Gastrocnemius medialis (tissue), 4 donors: ENCODE measurements around the gene RHOT1. TPM values are rescaled to one million over a fixed set of nuclear protein-coding genes. Genes with fewer than 3 reads are reported as not detected.
A peak's percentile ranks its signal among the peaks of the same experiment; 100 is the strongest.

Experiments used
- ATAC-seq, 2 donors: fragments of 150-250 bp; one replicate each; pipeline ENCODE4 v1.9.1; 2016
- DNase-seq, 2 donors: peaks; one replicate each; pipeline ENCODE4 v3.0.0-alpha.2; 2019
- H3K27ac ChIP-seq, 4 donors: fragments of 200-600 bp; sonication (generic); 1 replicate in 1 of 4; 2 replicates in 3 of 4; pipeline ENCODE4 v1.5.1; 2016 to 2018; ENCODE audit warnings: mild to moderate bottlenecking in 2 of 4, moderate library complexity in 1 of 4
- H3K27me3 ChIP-seq, 3 donors: fragments of 200-600 bp; sonication (generic) in 2 of 3; 1 replicate in 1 of 3; 2 replicates in 2 of 3; pipeline versions ENCODE4 v1.5.1 to v1.6.0; 2016 to 2019; ENCODE audit warnings: mild to moderate bottlenecking in 1 of 3, moderate library complexity in 1 of 3
- H3K36me3 ChIP-seq, 2 donors: fragments of 200-600 bp; sonication (generic) in 1 of 2; one replicate each; pipeline ENCODE4 v1.5.1; 2017 to 2018
- H3K4me1 ChIP-seq, 2 donors: fragments of 200-600 bp; sonication (generic) in 1 of 2; one replicate each; pipeline ENCODE4 v1.5.1; 2016 to 2017; ENCODE audit warnings: mild to moderate bottlenecking in 2 of 2
- H3K4me3 ChIP-seq, 4 donors: fragments of 200-600 bp; sonication (generic) in 3 of 4; 1 replicate in 1 of 4; 2 replicates in 3 of 4; pipeline ENCODE4 v1.5.1; 2016 to 2019; ENCODE audit warnings: mild to moderate bottlenecking in 2 of 4
- H3K9me3 ChIP-seq, 3 donors: fragments of 200-600 bp; sonication (generic) in 2 of 3; 1 replicate in 1 of 3; 2 replicates in 2 of 3; pipeline ENCODE4 v1.5.1; 2016 to 2019
- POLR2A ChIP-seq, 2 donors: fragments of 450-650 bp; IDR thresholded peaks; one replicate each; pipeline ENCODE4 v1.6.1; 2017; ENCODE audit warnings: antibody characterized with exemption in 2 of 2, mild to moderate bottlenecking in 2 of 2, moderate library complexity in 2 of 2
- in situ Hi-C, 4 donors: fragments of 200-750 bp; cut with MboI; loops; one replicate each; pipeline versions ENCODE4 v1.15.0 to v1.8.0; 2017; ENCODE audit warnings: low sequenced_read_pairs in 4 of 4
- intact Hi-C: fragments of 100-400 bp; cut with DNase I; formaldehyde crosslinking; loops from one replicate; pipeline ENCODE4 v1.15.1; 2023; ENCODE audit warnings: low total_unique reads
- total RNA-seq, 4 donors: library from RNA; depleted of rRNA; stranded (reverse); fragments of >200 nt; gene quantifications; one replicate each; pipeline versions ENCODE4 v1.1.0 to v1.2.3, GENCODE V29; 2016
- TF ChIP-seq, protein P1 (sequence below), 5 experiments: fragments of 450-650 bp in 3 of 5; fragments of 200-600 bp in 2 of 5; sonication (generic) in 2 of 5; IDR thresholded peaks in 4 of 5; conservative IDR thresholded peaks in 1 of 5; 1 replicate in 4 of 5; 2 replicates in 1 of 5; pipeline ENCODE4 v1.5.1; 2016 to 2019; ENCODE audit warnings: antibody characterized with exemption in 5 of 5, mild to moderate bottlenecking in 3 of 5, moderate library complexity in 3 of 5

The RHOT1 gene
- total RNA-seq, 4 donors from 2014 or later = 30.8 to 67.5 (median 36.2) TPM

DNA sequence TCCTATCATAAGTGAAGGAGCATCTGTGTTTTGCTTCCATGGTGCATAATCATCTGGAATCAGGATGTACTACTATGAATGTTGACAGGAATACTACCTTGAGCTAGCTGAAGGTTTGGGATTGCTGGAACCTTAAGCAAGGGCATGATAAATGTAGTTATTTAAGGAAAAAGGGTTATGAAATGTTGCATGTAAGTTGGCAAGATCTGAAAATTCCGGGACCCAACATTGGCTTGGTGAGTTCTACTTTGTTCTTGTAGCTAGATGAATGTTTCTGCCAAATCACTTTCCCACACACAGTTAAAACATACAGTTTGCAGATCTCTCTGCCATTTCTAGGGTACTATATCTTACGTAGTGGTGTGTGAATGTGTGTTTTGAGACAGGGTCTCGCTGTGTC is 13.6 kb downstream of the RHOT1 start:
- in situ Hi-C loops = no loop called here
- intact Hi-C loops = no loop called here

DNA sequence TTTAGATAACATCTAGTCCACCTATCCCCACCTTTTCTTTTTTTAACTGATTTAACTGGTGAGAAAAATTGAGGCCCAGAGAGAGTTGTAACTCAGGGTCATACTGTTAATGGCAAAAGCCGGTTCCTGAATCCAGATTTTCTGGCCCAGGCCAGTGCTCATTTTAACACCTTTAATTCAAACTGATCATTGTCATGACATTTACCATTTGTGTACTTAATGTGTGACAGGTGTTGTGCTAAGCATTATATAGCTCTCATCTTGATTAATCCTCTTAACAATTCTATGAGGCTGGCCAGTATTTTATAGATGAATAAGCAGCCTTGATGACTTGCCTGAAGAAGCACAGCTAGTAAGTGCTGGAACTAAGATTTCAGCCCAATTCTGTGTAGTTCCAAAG is 14.4 kb downstream of the RHOT1 start:
- H3K27me3 ChIP-seq = no peaks in the 10 kb centered on the region
- in situ Hi-C loops (no loop called here), intact Hi-C loops (no loop called here)
- H3K9me3 ChIP-seq = no peaks in the 10 kb centered on the region
- ATAC-seq (no peak), DNase-seq (no peak)
- H3K36me3 ChIP-seq = peaks cover 0 to 28% of the 10 kb centered on the region in 2 donors
- H3K4me1 ChIP-seq = peaks cover 32 to 40% of the 10 kb centered on the region in 2 donors
- no peak overlapping the region for H3K4me3 ChIP-seq
- peak overlapping the region; percentile 61 to 79 (median 72) for H3K27ac ChIP-seq
- TF ChIP-seq, protein P1, sequence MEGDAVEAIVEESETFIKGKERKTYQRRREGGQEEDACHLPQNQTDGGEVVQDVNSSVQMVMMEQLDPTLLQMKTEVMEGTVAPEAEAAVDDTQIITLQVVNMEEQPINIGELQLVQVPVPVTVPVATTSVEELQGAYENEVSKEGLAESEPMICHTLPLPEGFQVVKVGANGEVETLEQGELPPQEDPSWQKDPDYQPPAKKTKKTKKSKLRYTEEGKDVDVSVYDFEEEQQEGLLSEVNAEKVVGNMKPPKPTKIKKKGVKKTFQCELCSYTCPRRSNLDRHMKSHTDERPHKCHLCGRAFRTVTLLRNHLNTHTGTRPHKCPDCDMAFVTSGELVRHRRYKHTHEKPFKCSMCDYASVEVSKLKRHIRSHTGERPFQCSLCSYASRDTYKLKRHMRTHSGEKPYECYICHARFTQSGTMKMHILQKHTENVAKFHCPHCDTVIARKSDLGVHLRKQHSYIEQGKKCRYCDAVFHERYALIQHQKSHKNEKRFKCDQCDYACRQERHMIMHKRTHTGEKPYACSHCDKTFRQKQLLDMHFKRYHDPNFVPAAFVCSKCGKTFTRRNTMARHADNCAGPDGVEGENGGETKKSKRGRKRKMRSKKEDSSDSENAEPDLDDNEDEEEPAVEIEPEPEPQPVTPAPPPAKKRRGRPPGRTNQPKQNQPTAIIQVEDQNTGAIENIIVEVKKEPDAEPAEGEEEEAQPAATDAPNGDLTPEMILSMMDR (IDR thresholded peaks at IDR 0.05 in 4 of 5, conservative IDR thresholded peaks at IDR 0.05 in 1 of 5) = no peak
- TF ChIP-seq POLR2A (IDR thresholded peaks at IDR 0.05) = no peak

More for the DNA sequence above, 13.6 kb downstream of the RHOT1 start:
- no peaks in the 10 kb centered on the region for H3K9me3 ChIP-seq
- H3K4me1 ChIP-seq = peaks cover 38 to 47% of the 10 kb centered on the region in 2 donors
- no peak overlapping the region for H3K4me3 ChIP-seq
- H3K27ac ChIP-seq = peak overlapping the region; percentile 61 to 79 (median 72)
- no peaks in the 10 kb centered on the region for H3K27me3 ChIP-seq
- DNase-seq (no peak), ATAC-seq (no peak)
- H3K36me3 ChIP-seq = peaks cover 0 to 28% of the 10 kb centered on the region in 2 donors
- no peak for TF ChIP-seq POLR2A (IDR thresholded peaks at IDR 0.05)
- TF ChIP-seq, protein P1 (IDR thresholded peaks at IDR 0.05 in 4 of 5, conservative IDR thresholded peaks at IDR 0.05 in 1 of 5) = no peak

- Histone ChIP-seq H3K9me3 (no peaks in the 10 kb centered on the region), H3K27ac (peak overlapping the region; percentile 61 to 79 (median 72)), H3K4me1 (peaks cover 30 to 34% of the 10 kb centered on the region in 2 donors), H3K27me3 (no peaks in the 10 kb centered on the region), H3K4me3 (no peak overlapping the region), H3K36me3 (peaks cover 0 to 28% of the 10 kb centered on the region in 2 donors)
- DNase-seq (no peak), ATAC-seq (peak; percentile 97 to 98)
- intact Hi-C loops (no loop called here), in situ Hi-C loops (no loop called here)
- TF ChIP-seq, protein P1 (IDR thresholded peaks at IDR 0.05 in 4 of 5, conservative IDR thresholded peaks at IDR 0.05 in 1 of 5) = no peak
- TF ChIP-seq POLR2A (IDR thresholded peaks at IDR 0.05) = no peak
These were observed 14.9 kb downstream of the RHOT1 start for GRCh38 chr17:32157225-32157624.

DNA sequence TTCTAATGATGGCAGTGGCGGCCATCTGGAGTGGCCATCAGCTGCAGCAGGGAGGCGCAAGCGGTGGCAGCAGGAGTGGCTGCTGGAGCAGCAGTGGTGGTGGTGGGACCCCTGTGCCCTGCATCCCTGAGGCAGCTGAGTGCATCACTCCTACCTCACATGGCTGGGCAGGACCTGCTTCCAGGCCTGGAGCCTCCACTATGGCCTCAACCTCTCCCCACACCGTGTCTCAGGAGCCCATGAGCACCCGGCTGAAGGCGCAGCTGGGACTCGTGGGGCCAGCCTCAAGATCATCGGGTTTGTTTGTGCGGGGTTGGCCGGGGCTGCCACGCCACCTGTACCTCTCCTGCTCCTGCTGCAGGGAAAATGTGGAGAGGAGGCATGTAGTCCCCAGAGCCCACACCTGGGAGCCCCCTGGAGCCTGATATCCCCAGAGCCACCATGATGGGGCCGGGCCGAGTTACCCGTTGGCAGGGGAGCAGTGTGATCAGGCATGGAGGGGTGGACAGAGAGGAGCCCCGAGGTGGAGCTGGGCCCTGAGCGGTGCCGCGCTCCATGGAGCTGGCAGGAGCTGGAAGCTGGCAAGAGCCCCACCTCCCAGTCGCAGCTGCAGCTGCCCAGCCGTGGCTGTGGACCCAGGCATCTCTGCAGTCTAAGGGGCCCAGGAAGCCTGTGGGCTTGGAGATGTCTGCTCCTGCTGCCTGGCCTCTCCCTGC is 16.7 kb downstream of the RHOT1 start:
- H3K9me3 ChIP-seq = no peaks in the 10 kb centered on the region
- no peak for ATAC-seq
- H3K4me3 ChIP-seq = no peak overlapping the region
- TF ChIP-seq, protein P1 (IDR thresholded peaks at IDR 0.05 in 4 of 5, conservative IDR thresholded peaks at IDR 0.05 in 1 of 5) = no peak
- no peak for TF ChIP-seq POLR2A (IDR thresholded peaks at IDR 0.05)
- H3K4me1 ChIP-seq = peaks cover 30 to 31% of the 10 kb centered on the region in 2 donors
- peaks cover 0 to 13% of the 10 kb centered on the region in 2 donors for H3K36me3 ChIP-seq
- no peak for DNase-seq
- in situ Hi-C loops (no loop called here), intact Hi-C loops (no loop called here)
- peak overlapping the region in 3 of 4 donors; percentile 17 to 30 (median 23) for H3K27ac ChIP-seq
- H3K27me3 ChIP-seq = no peaks in the 10 kb centered on the region
